DOHH2 (cell line): Measurements from ENCODE around the gene NYAP2.

Source experiments
- H3F3A ChIP-seq: fragments of 200-600 bp; sonication (generic), shearing (Covaris generic); 2 replicates; pipeline ENCODE4 v1.6.0; 2016; ENCODE audit warnings: antibody characterized with exemption, mild to moderate bottlenecking; ENCODE audit not compliant: control insufficient read depth, insufficient read depth
- H3K27ac ChIP-seq: fragments of 200-600 bp; sonication (generic); 2 replicates; pipeline ENCODE4 v1.5.1; 2014; ENCODE audit warnings: low read depth, mild to moderate bottlenecking, low read length, moderate library complexity
- H3K27me3 ChIP-seq: fragments of 200-600 bp; sonication (generic); 2 replicates; pipeline ENCODE4 v1.6.1; 2014; ENCODE audit warnings: mild to moderate bottlenecking, low read length, mixed read lengths; ENCODE audit not compliant: control insufficient read depth
- H3K36me3 ChIP-seq: fragments of 200-600 bp; sonication (generic); 2 replicates; pipeline ENCODE4 v1.6.1; 2014; ENCODE audit warnings: mild to moderate bottlenecking, low read length, moderate library complexity, mixed read lengths; ENCODE audit not compliant: control insufficient read depth
- H3K4me1 ChIP-seq: fragments of 200-600 bp; sonication (generic); 2 replicates; pipeline ENCODE4 v1.6.1; 2014; ENCODE audit warnings: mild to moderate bottlenecking, low read length, mixed read lengths; ENCODE audit not compliant: control insufficient read depth
- H3K4me2 ChIP-seq: fragments of 200-600 bp; sonication (generic); 2 replicates; pipeline ENCODE4 v1.6.0; 2014; ENCODE audit warnings: mild to moderate bottlenecking, low read length, moderate library complexity
- H3K4me3 ChIP-seq: fragments of 200-600 bp; sonication (generic); 2 replicates; pipeline ENCODE4 v1.5.1; 2014; ENCODE audit warnings: mild to moderate bottlenecking, low read length, mixed read lengths
- H3K79me2 ChIP-seq: fragments of 200-600 bp; sonication (generic); 2 replicates; pipeline ENCODE4 v1.6.1; 2014; ENCODE audit warnings: mild to moderate bottlenecking, low read length, mixed read lengths; ENCODE audit not compliant: control insufficient read depth
- H3K9me2 ChIP-seq: fragments of 200-600 bp; sonication (generic); replicated peaks from 2 replicates; pipeline ENCODE4 v1.6.1; 2014; ENCODE audit warnings: mild to moderate bottlenecking, low read length, mixed read lengths; ENCODE audit not compliant: control insufficient read depth
- H3K9me3 ChIP-seq: fragments of 200-600 bp; sonication (generic); 2 replicates; pipeline ENCODE4 v1.6.1; 2014; ENCODE audit warnings: antibody characterized with exemption, low read length, mixed read lengths; ENCODE audit not compliant: control insufficient read depth, insufficient read depth
- H4K20me1 ChIP-seq: fragments of 200-600 bp; sonication (generic); 2 replicates; pipeline ENCODE4 v1.6.0; 2014; ENCODE audit warnings: low read depth, mild to moderate bottlenecking, antibody characterized with exemption, low read length, moderate library complexity; ENCODE audit not compliant: control insufficient read depth, insufficient read depth
- CTCF ChIP-seq: fragments of 200-600 bp; sonication (generic); IDR thresholded peaks from one replicate; pipeline ENCODE4 v1.5.1; 2014; ENCODE audit warnings: antibody characterized with exemption, mild to moderate bottlenecking, low read depth, low read length; ENCODE audit not compliant: poor library complexity, severe bottlenecking
- EZH2phosphoT487 ChIP-seq: fragments of 200-600 bp; sonication (generic); IDR thresholded peaks from 2 replicates; pipeline ENCODE4 v1.6.1; 2017; ENCODE audit warnings: borderline replicate concordance, mild to moderate bottlenecking, antibody characterized with exemption, low read length, moderate library complexity, mixed read lengths

NYAP2 gene

DNA sequence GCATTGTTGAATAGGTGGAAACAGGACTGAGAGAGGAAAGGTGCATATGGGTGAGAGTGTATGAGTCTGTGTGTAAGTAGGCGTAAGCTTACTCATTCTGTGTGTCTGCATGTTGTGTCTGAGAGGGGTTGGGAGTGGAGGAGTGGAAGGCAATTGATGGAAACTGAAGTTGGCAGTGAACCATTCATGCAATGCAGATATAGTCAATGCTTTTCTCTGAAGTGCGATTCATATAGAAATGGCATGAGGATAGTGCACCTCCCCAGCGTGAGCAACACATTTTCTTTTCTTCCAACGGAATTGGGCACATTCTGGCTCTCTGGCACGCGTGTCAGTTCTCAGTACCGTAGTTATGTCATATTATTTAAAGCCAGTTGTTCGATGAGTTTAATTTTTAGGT lies 250.5 kb downstream of the NYAP2 start:
- Histone ChIP-seq H3K36me3 (no peaks in the 10 kb centered on the region), H3K4me1 (no peaks in the 10 kb centered on the region), H3F3A (no peaks in the 10 kb centered on the region), H3K27me3 (no peaks in the 10 kb centered on the region), H3K9me3 (no peaks in the 10 kb centered on the region), H3K79me2 (no peaks in the 10 kb centered on the region), H3K9me2 (no peaks in the 10 kb centered on the region), H3K27ac (no peak overlapping the region), H4K20me1 (no peaks in the 10 kb centered on the region), H3K4me2 (no peak overlapping the region), H3K4me3 (no peak overlapping the region)
- TF ChIP-seq CTCF: no peak
- no peak for TF ChIP-seq EZH2phosphoT487

DNA sequence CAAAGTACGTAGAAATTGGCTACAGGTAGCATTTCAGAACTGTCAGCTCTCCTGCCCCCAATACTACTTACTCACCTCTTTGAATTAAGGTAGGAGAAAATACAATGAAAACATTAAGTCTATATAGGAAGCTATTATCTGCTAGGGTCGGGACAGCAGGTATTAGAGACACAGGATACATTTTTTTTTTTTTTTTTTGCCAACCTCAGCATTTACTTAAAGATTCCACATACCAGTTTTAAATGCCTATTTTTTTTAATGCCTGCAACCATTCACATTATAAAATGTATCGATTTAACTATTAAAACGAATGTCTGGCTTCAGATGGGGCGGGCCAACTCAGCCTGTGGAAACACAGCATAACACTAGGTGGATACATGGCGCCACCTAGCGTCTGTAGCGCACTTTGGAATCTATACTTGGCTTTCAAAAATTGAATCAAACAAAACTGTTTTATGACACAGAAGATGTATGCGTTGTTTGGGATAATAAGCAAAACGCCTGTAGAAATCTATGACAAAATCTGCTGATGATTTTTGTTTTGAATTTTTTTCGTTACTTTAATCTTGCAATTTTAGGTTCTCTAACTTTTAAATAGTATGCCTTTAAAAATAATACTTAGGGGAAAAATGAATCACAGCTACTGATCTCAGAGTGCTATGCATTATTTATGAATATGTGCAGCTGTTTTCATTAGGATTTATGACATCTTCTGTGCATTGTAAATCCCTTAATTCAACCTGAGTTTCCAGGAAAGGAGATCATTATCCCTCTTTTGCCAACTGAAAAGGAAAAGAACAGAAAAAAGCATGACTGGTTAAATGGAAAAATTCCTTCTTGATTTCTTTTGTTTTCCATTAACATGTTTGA lies 261.0 kb downstream of the NYAP2 start:
- TF ChIP-seq CTCF (peak; percentile 78), EZH2phosphoT487 (no peak)
- H4K20me1 ChIP-seq: no peaks in the 10 kb centered on the region
- no peaks in the 10 kb centered on the region for H3K4me1 ChIP-seq
- H3K9me2 ChIP-seq: no peaks in the 10 kb centered on the region
- no peak overlapping the region for H3K4me3 ChIP-seq
- H3F3A ChIP-seq: no peaks in the 10 kb centered on the region
- H3K4me2 ChIP-seq: no peak overlapping the region
- no peaks in the 10 kb centered on the region for H3K79me2 ChIP-seq
- no peaks in the 10 kb centered on the region for H3K9me3 ChIP-seq
- peaks cover 12% of the 10 kb centered on the region for H3K27me3 ChIP-seq
- H3K36me3 ChIP-seq: no peaks in the 10 kb centered on the region
- no peak overlapping the region for H3K27ac ChIP-seq

DNA sequence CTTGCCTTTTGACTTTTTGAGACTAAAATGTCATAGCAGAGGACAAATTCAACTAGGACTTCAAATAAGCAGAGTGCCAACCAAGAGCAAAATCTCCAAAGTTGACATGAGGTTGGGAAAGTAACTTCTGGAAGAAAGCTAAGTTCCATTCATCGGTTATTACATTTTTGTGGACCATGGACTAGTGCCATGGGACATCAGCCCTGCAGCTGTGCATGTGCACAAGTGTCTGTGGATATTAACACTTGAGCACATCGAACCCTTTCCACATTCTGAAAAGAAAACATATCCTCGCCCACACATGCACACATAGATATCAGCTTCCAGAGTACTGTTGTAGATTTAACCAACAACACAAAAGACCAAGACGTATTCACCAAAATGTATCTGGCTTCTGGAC lies 262.6 kb downstream of the NYAP2 start:
- H3K36me3 ChIP-seq: no peaks in the 10 kb centered on the region
- no peak overlapping the region for H3K4me3 ChIP-seq
- H3K4me1 ChIP-seq: no peaks in the 10 kb centered on the region
- no peaks in the 10 kb centered on the region for H3F3A ChIP-seq
- peaks cover 12% of the 10 kb centered on the region for H3K27me3 ChIP-seq
- H3K27ac ChIP-seq: no peak overlapping the region
- H4K20me1 ChIP-seq: no peaks in the 10 kb centered on the region
- H3K79me2 ChIP-seq: no peaks in the 10 kb centered on the region
- TF ChIP-seq EZH2phosphoT487 (no peak), CTCF (no peak)
- H3K9me3 ChIP-seq: no peaks in the 10 kb centered on the region
- no peaks in the 10 kb centered on the region for H3K9me2 ChIP-seq
- H3K4me2 ChIP-seq: no peak overlapping the region
